NB4 (cell line): ENCODE measurements around the gene GPR179.
"Not testable (repeated sequence)": the region's sequence is repeated elsewhere in the genome, so short reads cannot be mapped to it uniquely, and the experiment has no call there.

Experiments used
- DNase-seq: peaks from one replicate; pipeline ENCODE4 v3.0.0; 2010; ENCODE audit warnings: low read depth
- H3K4me3 ChIP-seq: one replicate; pipeline ENCODE4 v1.5.1; 2011; ENCODE audit warnings: mild to moderate bottlenecking, low read depth, low read length, moderate library complexity
- CTCF ChIP-seq: IDR thresholded peaks from one replicate; pipeline ENCODE4 v1.5.1; 2012; ENCODE audit warnings: low read depth, low read length
- MAX ChIP-seq: IDR thresholded peaks from 2 replicates; pipeline ENCODE4 v1.6.1; 2011; ENCODE audit warnings: low read depth, low read length
- MYC ChIP-seq: IDR thresholded peaks from 2 replicates; pipeline ENCODE4 v1.6.1; 2011; ENCODE audit warnings: low read depth, low read length
- POLR2A ChIP-seq: IDR thresholded peaks from 2 replicates; pipeline ENCODE4 v1.6.1; 2011; ENCODE audit warnings: mild to moderate bottlenecking; ENCODE audit not compliant: insufficient read length; ENCODE audit errors: extremely low read depth

Gene GPR179

GRCh38 chr17:38320482-38320881 is 23.3 kb downstream of the GPR179 start:
- TF ChIP-seq MAX (no peak), MYC (no peak), POLR2A (no peak), CTCF (no peak)
- peak; percentile 8 for DNase-seq
- H3K4me3 ChIP-seq: no peak overlapping the region

- DNase-seq: no peak
- H3K4me3 ChIP-seq: no peak overlapping the region
- TF ChIP-seq CTCF: no peak
- TF ChIP-seq POLR2A: no peak
- no peak for TF ChIP-seq MAX
- no peak for TF ChIP-seq MYC
These were observed 26.7 kb downstream of the GPR179 start for GRCh38 chr17:38317081-38317480.

- H3K4me3 ChIP-seq: no peak overlapping the region
- no peak for TF ChIP-seq MAX
- TF ChIP-seq CTCF: no peak
- TF ChIP-seq POLR2A: no peak
- no peak for TF ChIP-seq MYC
- DNase-seq: no peak
These were observed 28.3 kb downstream of the GPR179 start for GRCh38 chr17:38315497-38315896.

- DNase-seq: peak; percentile 98
- H3K4me3 ChIP-seq: peak within 1 kb of the TSS; percentile 74
- TF ChIP-seq MAX (peak; percentile 96), MYC (peak; percentile 91)
These were observed 46.8 kb downstream of the GPR179 start, which contains the start of gene MRPL45 for GRCh38 chr17:38296834-38297517. TSS of gene MRPL45 (plus strand) at chr17:38297168. CDS start at chr17:38297184, 16 bp downstream.

GRCh38 chr17:38295602-38296365 is 48.0 kb downstream of the GPR179 start:
- peak; percentile 16 for DNase-seq
- H3K4me3 ChIP-seq: not testable (repeated sequence)

GRCh38 chr17:38289760-38290159 is 54.0 kb downstream of the GPR179 start:
- DNase-seq, H3K4me3 ChIP-seq: not testable (repeated sequence)

- not testable (repeated sequence) for H3K4me3 ChIP-seq
- TF ChIP-seq CTCF: peak; percentile 16
- peak; percentile 46 for DNase-seq
These were observed 55.4 kb downstream of the GPR179 start for GRCh38 chr17:38288217-38288827.

GRCh38 chr17:38286501-38287091 is 57.2 kb downstream of the GPR179 start:
- DNase-seq: peak; percentile 62

GRCh38 chr17:38285994-38286393 is 57.8 kb downstream of the GPR179 start:
- not testable (repeated sequence) for H3K4me3 ChIP-seq
- DNase-seq: peak; percentile 12

More at GRCh38 chr17:38286501-38287091, 57.2 kb downstream of the GPR179 start:
- not testable (repeated sequence) for H3K4me3 ChIP-seq
